Neural progenitor cell (in vitro differentiated cells): ENCODE data around the gene PIF1. TPM values are rescaled to one million over a fixed set of nuclear protein-coding genes. Genes with fewer than 3 reads are reported as not detected.

ENCODE experiments used
- DNase-seq: peaks from one replicate; pipeline ENCODE4 v3.0.0-alpha.2; 2016; ENCODE audit warnings: low spot score
- H2AFZ ChIP-seq: fragments of 200-600 bp; sonication (generic); replicated peaks from 2 replicates; pipeline ENCODE4 v1.6.1; 2016; ENCODE audit warnings: antibody characterized with exemption
- H3F3A ChIP-seq: fragments of 200-600 bp; sonication (generic); 2 replicates; pipeline ENCODE4 v1.6.1; 2016; ENCODE audit warnings: antibody characterized with exemption, low read depth
- H3K27ac ChIP-seq: fragments of 200-600 bp; sonication (generic); 2 replicates; pipeline ENCODE4 v1.5.1; 2016; ENCODE audit warnings: mild to moderate bottlenecking
- H3K27me3 ChIP-seq: fragments of 200-600 bp; sonication (generic); 2 replicates; pipeline ENCODE4 v1.6.1; 2016; ENCODE audit warnings: mild to moderate bottlenecking, moderate library complexity
- H3K36me3 ChIP-seq: fragments of 200-600 bp; sonication (generic); 2 replicates; pipeline ENCODE4 v1.5.1; 2016
- H3K4me1 ChIP-seq: fragments of 200-600 bp; sonication (generic); 2 replicates; pipeline ENCODE4 v1.6.1; 2016; ENCODE audit warnings: mixed run types
- H3K4me2 ChIP-seq: fragments of 200-600 bp; sonication (generic); 2 replicates; pipeline ENCODE4 v1.6.1; 2016
- H3K4me3 ChIP-seq: fragments of 200-600 bp; sonication (generic); 2 replicates; pipeline ENCODE4 v1.5.1; 2016
- H3K79me2 ChIP-seq: fragments of 200-600 bp; sonication (generic); 2 replicates; pipeline ENCODE4 v1.6.1; 2016; ENCODE audit warnings: low read depth
- H3K9ac ChIP-seq: fragments of 200-600 bp; sonication (generic); 2 replicates; pipeline ENCODE4 v1.6.1; 2016
- H3K9me3 ChIP-seq: fragments of 200-600 bp; sonication (generic); 2 replicates; pipeline ENCODE4 v1.5.1; 2016; ENCODE audit warnings: low read depth
- H4K20me1 ChIP-seq: fragments of 200-600 bp; sonication (generic); 2 replicates; pipeline ENCODE4 v1.6.1; 2016; ENCODE audit warnings: low read depth
- H3K27ac Mint-ChIP-seq: 3 replicates; pipeline ENCODE4 v1.8.0; 2021; ENCODE audit warnings: mixed read lengths
- H3K27me3 Mint-ChIP-seq: 2 replicates; pipeline ENCODE4 v1.8.0; 2022; ENCODE audit warnings: low read depth, mild to moderate bottlenecking, inconsistent platforms, moderate library complexity, mixed read lengths; ENCODE audit not compliant: insufficient read depth
- H3K36me3 Mint-ChIP-seq: 3 replicates; pipeline ENCODE4 v1.8.0; 2021; ENCODE audit warnings: mixed read lengths
- H3K4me1 Mint-ChIP-seq: 3 replicates; pipeline ENCODE4 v1.8.0; 2021; ENCODE audit warnings: mixed read lengths
- H3K4me3 Mint-ChIP-seq: 3 replicates; pipeline ENCODE4 v1.8.0; 2021; ENCODE audit warnings: mild to moderate bottlenecking, moderate library complexity, mixed read lengths
- H3K9me3 Mint-ChIP-seq: 3 replicates; pipeline ENCODE4 v1.8.0; 2020; ENCODE audit warnings: mixed read lengths
- CTCF ChIP-seq: fragments of 200-600 bp; sonication (generic); IDR thresholded peaks from 2 replicates; pipeline ENCODE4 v1.5.1; 2017; ENCODE audit warnings: antibody characterized with exemption, mild to moderate bottlenecking
- EZH2 ChIP-seq: fragments of 200-600 bp; sonication (generic); IDR thresholded peaks from 2 replicates; pipeline ENCODE4 v1.6.1; 2017; ENCODE audit warnings: antibody characterized with exemption, mild to moderate bottlenecking, moderate library complexity
- EZH2phosphoT487 ChIP-seq: fragments of 200-600 bp; sonication (generic); IDR thresholded peaks from 2 replicates; pipeline ENCODE4 v1.6.1; 2017; ENCODE audit warnings: antibody characterized with exemption
- total RNA-seq: library from RNA; depleted of rRNA; stranded (reverse); fragments of >200 nt; gene quantifications from 2 replicates; pipeline ENCODE4 v1.2.3, GENCODE V29; 2015; ENCODE audit warnings: low replicate concordance

The PIF1 gene
- total RNA-seq, 1 donor from 2014 or later: 50.8 TPM

GRCh38 chr15:64841344-64842095 lies 16.1 kb upstream of the PIF1 start, which contains the start of gene PLEKHO2:
Gene PLEKHO2 (plus strand): TSS chr15:64841915. CDS start chr15:64842017, 102 bp downstream.
- Mint-ChIP-seq H3K4me1 (peaks cover 48% of the 10 kb centered on the region), H3K4me3 (peak within 1 kb of the TSS; percentile 96), H3K27ac (peak within 1 kb of the TSS; percentile 78), H3K27me3 (peaks cover 13% of the 10 kb centered on the region), H3K36me3 (peaks cover 6% of the 10 kb centered on the region), H3K9me3 (no peaks in the 10 kb centered on the region)
- Histone ChIP-seq H3K36me3 (no peaks in the 10 kb centered on the region), H3K79me2 (peaks cover 45% of the 10 kb centered on the region), H4K20me1 (peaks cover 36% of the 10 kb centered on the region), H3K27me3 (no peaks in the 10 kb centered on the region), H3K27ac (peak within 1 kb of the TSS; percentile 49), H3K9me3 (no peaks in the 10 kb centered on the region), H3K4me2 (peak within 1 kb of the TSS; percentile 83), H3K4me3 (peak within 1 kb of the TSS; percentile 73), H3K4me1 (peaks cover 36% of the 10 kb centered on the region), H3K9ac (peak within 1 kb of the TSS; percentile 65), H3F3A (peaks cover 17% of the 10 kb centered on the region), H2AFZ (peak within 1 kb of the TSS; percentile 20)
- DNase-seq: peak; percentile 98
- TF ChIP-seq EZH2 (no peak), CTCF (peak; percentile 39)

GRCh38 chr15:64841060-64841343 lies 15.6 kb upstream of the PIF1 start:
- H3K27ac ChIP-seq: peak overlapping the region; percentile 49
- H4K20me1 ChIP-seq: peaks cover 35% of the 10 kb centered on the region
- Mint-ChIP-seq H3K4me3 (peak overlapping the region; percentile 87), H3K27ac (peak overlapping the region; percentile 78), H3K4me1 (peaks cover 52% of the 10 kb centered on the region), H3K27me3 (peaks cover 13% of the 10 kb centered on the region), H3K9me3 (peaks cover 2% of the 10 kb centered on the region), H3K36me3 (peaks cover 9% of the 10 kb centered on the region)
- no peaks in the 10 kb centered on the region for H3K9me3 ChIP-seq
- peak overlapping the region; percentile 73 for H3K4me3 ChIP-seq
- H3K36me3 ChIP-seq: no peaks in the 10 kb centered on the region
- H2AFZ ChIP-seq: peak overlapping the region; percentile 20
- no peak overlapping the region for H3K9ac ChIP-seq
- no peak for DNase-seq
- H3K4me1 ChIP-seq: peaks cover 36% of the 10 kb centered on the region
- H3K79me2 ChIP-seq: peaks cover 39% of the 10 kb centered on the region
- TF ChIP-seq EZH2: no peak
- no peak for TF ChIP-seq CTCF
- no peak for TF ChIP-seq EZH2phosphoT487
- peak overlapping the region; percentile 83 for H3K4me2 ChIP-seq
- H3F3A ChIP-seq: peaks cover 17% of the 10 kb centered on the region
- no peaks in the 10 kb centered on the region for H3K27me3 ChIP-seq

GRCh38 chr15:64837502-64837901 lies 12.1 kb upstream of the PIF1 start:
- Mint-ChIP-seq H3K4me3 (no peak overlapping the region), H3K27me3 (peaks cover 10% of the 10 kb centered on the region), H3K4me1 (peaks cover 28% of the 10 kb centered on the region), H3K36me3 (peaks cover 9% of the 10 kb centered on the region), H3K27ac (no peak overlapping the region), H3K9me3 (peaks cover 7% of the 10 kb centered on the region)
- no peak overlapping the region for H3K9ac ChIP-seq
- peaks cover under 1% of the 10 kb centered on the region for H4K20me1 ChIP-seq
- no peak overlapping the region for H3K4me2 ChIP-seq
- H3K79me2 ChIP-seq: peaks cover 6% of the 10 kb centered on the region
- no peaks in the 10 kb centered on the region for H3K36me3 ChIP-seq
- DNase-seq: no peak
- H3K9me3 ChIP-seq: no peaks in the 10 kb centered on the region
- peaks cover 20% of the 10 kb centered on the region for H3F3A ChIP-seq
- H3K27me3 ChIP-seq: no peaks in the 10 kb centered on the region
- no peak overlapping the region for H2AFZ ChIP-seq
- TF ChIP-seq EZH2 (no peak), CTCF (no peak), EZH2phosphoT487 (no peak)
- H3K4me1 ChIP-seq: peaks cover 8% of the 10 kb centered on the region
- no peak overlapping the region for H3K27ac ChIP-seq
- no peak overlapping the region for H3K4me3 ChIP-seq
